SK-N-SH (cell line): Measurements from ENCODE around the gene MGA. TPM values are rescaled to one million over a fixed set of nuclear protein-coding genes. Genes with fewer than 3 reads are reported as not detected.

Source experiments
- CTCF ChIA-PET: fragments of 300-600, 350-600 bp; formaldehyde crosslinking; extraction: SDS; loops from one replicate; lab custom pipeline; 2021; lab: Yijun Ruan, JAX
- POLR2A ChIA-PET: fragments of 350-600 bp; sonication (Branson Sonifier 250); formaldehyde crosslinking; extraction: SDS; loops from one replicate; lab custom pipeline; 2020; ENCODE audit warnings: antibody characterized with exemption, inconsistent platforms; lab: Yijun Ruan, JAX
- DNase-seq: peaks from one replicate; pipeline ENCODE4 v3.0.0; 2012
- H2AFZ ChIP-seq: fragments of 200-600 bp; sonication (generic); 2 replicates; pipeline ENCODE4 v1.8.1; 2016; ENCODE audit warnings: antibody characterized with exemption, mild to moderate bottlenecking, low read depth
- H3F3A ChIP-seq: fragments of 200-600 bp; sonication (generic); replicated peaks from 2 replicates; pipeline ENCODE3; 2016; ENCODE audit warnings: antibody characterized with exemption, mild to moderate bottlenecking; ENCODE audit not compliant: insufficient read depth
- H3K27ac ChIP-seq, 2 experiments: fragments of 200-500 bp in 1 of 2; fragments of 200-600 bp in 1 of 2; sonication (Bioruptor generic) in 1 of 2; sonication (generic), shearing (Covaris generic) in 1 of 2; 2 replicates each; pipeline versions ENCODE4 v1.5.1 to v1.6.1; 2014 to 2016; ENCODE audit warnings: low read depth in 2 of 2, inconsistent platforms in 1 of 2, low read length in 1 of 2, mild to moderate bottlenecking in 1 of 2, mixed read lengths in 1 of 2
- H3K27me3 ChIP-seq: fragments of 200-600 bp; sonication (generic), shearing (Covaris generic); 2 replicates; pipeline ENCODE4 v1.6.1; 2016; ENCODE audit warnings: mixed run types; ENCODE audit not compliant: insufficient read depth
- H3K36me3 ChIP-seq, 2 experiments: fragments of 200-500 bp in 1 of 2; fragments of 200-600 bp in 1 of 2; sonication (Bioruptor generic) in 1 of 2; sonication (generic) in 1 of 2; replicated peaks in 1 of 2; 2 replicates each; pipeline versions ENCODE3 to v1.5.1; 2014 to 2016; ENCODE audit warnings: low read length in 1 of 2, mild to moderate bottlenecking in 1 of 2; ENCODE audit not compliant: insufficient read depth in 2 of 2, control insufficient read depth in 1 of 2
- H3K4me1 ChIP-seq, 2 experiments: fragments of 200-500 bp in 1 of 2; fragments of 200-600 bp in 1 of 2; sonication (Bioruptor generic) in 1 of 2; sonication (generic), shearing (Covaris generic) in 1 of 2; 2 replicates each; pipeline versions ENCODE4 v1.5.1 to v1.6.1; 2014 to 2016; ENCODE audit warnings: low read depth in 1 of 2, low read length in 1 of 2, mixed run types in 1 of 2; ENCODE audit not compliant: insufficient read depth in 2 of 2, control insufficient read depth in 1 of 2
- H3K4me2 ChIP-seq: fragments of 200-600 bp; sonication (generic), shearing (Covaris generic); 2 replicates; pipeline ENCODE4 v1.6.1; 2017; ENCODE audit warnings: mixed run types
- H3K4me3 ChIP-seq, 2 experiments: fragments of 200-500 bp in 1 of 2; fragments of 200-600 bp in 1 of 2; sonication (Bioruptor generic) in 1 of 2; sonication (generic), shearing (Covaris generic) in 1 of 2; 2 replicates each; pipeline versions ENCODE4 v1.5.1 to v1.8.1; 2014 to 2016; ENCODE audit warnings: low read depth in 2 of 2, inconsistent platforms in 1 of 2, low read length in 1 of 2, mild to moderate bottlenecking in 1 of 2, mixed read lengths in 1 of 2, moderate library complexity in 1 of 2
- H3K79me2 ChIP-seq: fragments of 200-600 bp; sonication (generic); 2 replicates; pipeline ENCODE4 v1.8.1; 2017; ENCODE audit warnings: mild to moderate bottlenecking; ENCODE audit not compliant: insufficient read depth
- H3K9ac ChIP-seq: fragments of 200-600 bp; sonication (generic); 2 replicates; pipeline ENCODE4 v1.6.1; 2017; ENCODE audit warnings: mixed run types
- H3K9me2 ChIP-seq: fragments of 200-600 bp; sonication (generic); 2 replicates; pipeline ENCODE4 v1.6.1; 2017; ENCODE audit warnings: mixed run types
- H3K9me3 ChIP-seq: fragments of 200-600 bp; sonication (generic); 2 replicates; pipeline ENCODE4 v1.6.1; 2017; ENCODE audit warnings: mixed run types, mild to moderate bottlenecking, moderate library complexity
- H4K20me1 ChIP-seq: fragments of 200-600 bp; sonication (generic); 2 replicates; pipeline ENCODE4 v1.6.1; 2017; ENCODE audit warnings: mild to moderate bottlenecking, mixed run types; ENCODE audit not compliant: insufficient read depth
- ELF1 ChIP-seq: IDR thresholded peaks from 2 replicates; pipeline ENCODE4 v1.4.0; 2012
- FOXM1 ChIP-seq: IDR thresholded peaks from 2 replicates; pipeline ENCODE4 v1.4.0; 2012; ENCODE audit warnings: low read depth, mild to moderate bottlenecking
- GABPA ChIP-seq: IDR thresholded peaks from 2 replicates; pipeline ENCODE4 v1.4.0; 2012; ENCODE audit warnings: low read depth, mild to moderate bottlenecking
- GATA2 ChIP-seq: sonication (generic); formaldehyde crosslinking; IDR thresholded peaks from 2 replicates; pipeline ENCODE4 v1.5.0; 2020; ENCODE audit warnings: mild to moderate bottlenecking, missing genetic modification reagents
- JUND ChIP-seq: IDR thresholded peaks from 2 replicates; pipeline ENCODE4 v1.4.0; 2012
- MAX ChIP-seq: IDR thresholded peaks from 2 replicates; pipeline ENCODE4 v1.4.0; 2012; ENCODE audit warnings: low read depth
- MEF2A ChIP-seq: IDR thresholded peaks from 2 replicates; pipeline ENCODE4 v1.4.0; 2012; ENCODE audit warnings: low read depth, borderline replicate concordance
- NRF1 ChIP-seq: IDR thresholded peaks from 2 replicates; pipeline ENCODE4 v1.6.1; 2012; ENCODE audit warnings: low read depth, mild to moderate bottlenecking, low read length
- REST ChIP-seq: IDR thresholded peaks from 2 replicates; pipeline ENCODE4 v1.6.1; 2012; ENCODE audit warnings: mild to moderate bottlenecking, low read depth, low read length, moderate library complexity
- RFX5 ChIP-seq: IDR thresholded peaks from 2 replicates; pipeline ENCODE4 v1.6.1; 2012; ENCODE audit warnings: mild to moderate bottlenecking, improper control_type of control experiment, low read length
- TAF1 ChIP-seq: IDR thresholded peaks from 2 replicates; pipeline ENCODE4 v1.6.1; 2012; ENCODE audit warnings: low read depth, mild to moderate bottlenecking, low read length, moderate library complexity, borderline replicate concordance
- TCF12 ChIP-seq: IDR thresholded peaks from 2 replicates; pipeline ENCODE4 v1.4.0; 2012
- ZBTB33 ChIP-seq: IDR thresholded peaks from 2 replicates; pipeline ENCODE4 v1.4.0; 2012; ENCODE audit warnings: low read depth, borderline replicate concordance
- WGBS: methylation state at CpG from one replicate; pipeline ENCODE4 v1.1.6; 2017; ENCODE audit warnings: low lambda C conversion rate; 5-methylcytosine and 5-hydroxymethylcytosine counted together
- polyA plus RNA-seq, 3 experiments: library from polyadenylated mRNA; depleted of rRNA; stranded (reverse); fragments of >200 nt; gene quantifications; 2 replicates each; pipeline ENCODE4 v1.2.3, GENCODE V29; 2012
- TF ChIP-seq, protein P1 (sequence below): fragments of 200-600 bp; sonication (generic); IDR thresholded peaks from 2 replicates; pipeline ENCODE4 v1.6.1; 2017; ENCODE audit warnings: antibody characterized with exemption, mild to moderate bottlenecking, moderate library complexity

MGA gene
- polyA plus RNA-seq, 1 of the 3 experiments (the other 2 are of a cell fraction), result 2.3 TPM

DNA sequence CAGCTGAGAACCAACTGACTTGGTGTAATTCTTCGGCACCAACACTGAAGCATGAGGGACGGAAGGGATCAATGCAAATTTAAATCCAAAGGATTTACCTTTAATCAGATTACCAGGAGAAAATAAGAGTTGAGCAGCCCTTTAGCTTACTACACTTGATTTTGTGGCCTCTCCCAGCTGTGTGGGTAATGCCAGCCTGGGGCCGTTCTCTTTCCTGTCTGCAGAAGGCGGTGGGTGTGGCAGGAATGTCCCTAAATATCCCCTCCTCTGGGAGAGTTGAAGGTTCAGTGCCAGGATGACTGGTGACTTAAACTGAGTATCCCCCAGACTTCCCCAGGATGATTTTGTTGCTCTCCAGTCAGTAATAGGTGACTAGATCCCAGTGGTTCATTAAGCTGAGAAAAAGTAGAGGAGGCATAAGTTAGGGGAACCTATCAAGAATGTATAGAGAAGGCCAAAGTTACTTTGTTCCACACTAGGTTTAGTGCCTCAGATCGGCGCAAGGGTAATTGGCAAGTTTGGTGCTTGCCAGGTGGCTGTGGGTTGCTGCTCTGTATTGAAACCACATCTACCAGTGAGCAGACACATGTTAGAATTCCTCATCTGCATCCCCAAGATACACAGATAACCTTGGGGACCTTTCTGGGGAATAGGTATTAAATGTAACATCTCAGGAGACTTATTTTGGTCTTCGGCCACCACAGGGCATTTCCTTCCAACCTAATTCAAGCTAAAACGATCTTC is 137.2 kb downstream of the MGA start:
- H4K20me1 ChIP-seq, result no peaks in the 10 kb centered on the region
- no peaks in the 10 kb centered on the region for H3K9me3 ChIP-seq
- 91% methylated on average over 8 of the region's 8 CpGs for WGBS
- H3K4me2 ChIP-seq, result peak overlapping the region; percentile 60; the same call in 1 of the 2 replicates
- H3K36me3 ChIP-seq, result peaks cover 0 to 15% of the 10 kb centered on the region in 2 experiments
- no peak for DNase-seq
- ChIA-PET POLR2A (interaction anchor here (1.1 kb wide), 1 partner anchor 340 kb away, joined by 3 read pairs; no protein-coding TSS in a partner anchor), CTCF (interaction anchor here (0.8 to 6.4 kb wide), 3 partner anchors 14 to 107 kb away, joined by 3 to 36 read pairs (median 3); no protein-coding TSS in a partner anchor)
- peaks cover 19 to 30% of the 10 kb centered on the region in 2 experiments; a peak in 3 of 4 replicates for H3K4me1 ChIP-seq
- no peak overlapping the region for H3K4me3 ChIP-seq
- no peaks in the 10 kb centered on the region for H3K9me2 ChIP-seq
- no peak for TF ChIP-seq RFX5
- TF ChIP-seq NRF1, result no peak
- TF ChIP-seq GATA2 (CRISPR knock-in tag), result no peak
- TF ChIP-seq MEF2A, result no peak
- TF ChIP-seq GABPA, result no peak
- TF ChIP-seq JUND, result no peak
- TF ChIP-seq TCF12, result no peak
- TF ChIP-seq MAX, result no peak
- TF ChIP-seq ZBTB33, result no peak
- TF ChIP-seq, protein P1, sequence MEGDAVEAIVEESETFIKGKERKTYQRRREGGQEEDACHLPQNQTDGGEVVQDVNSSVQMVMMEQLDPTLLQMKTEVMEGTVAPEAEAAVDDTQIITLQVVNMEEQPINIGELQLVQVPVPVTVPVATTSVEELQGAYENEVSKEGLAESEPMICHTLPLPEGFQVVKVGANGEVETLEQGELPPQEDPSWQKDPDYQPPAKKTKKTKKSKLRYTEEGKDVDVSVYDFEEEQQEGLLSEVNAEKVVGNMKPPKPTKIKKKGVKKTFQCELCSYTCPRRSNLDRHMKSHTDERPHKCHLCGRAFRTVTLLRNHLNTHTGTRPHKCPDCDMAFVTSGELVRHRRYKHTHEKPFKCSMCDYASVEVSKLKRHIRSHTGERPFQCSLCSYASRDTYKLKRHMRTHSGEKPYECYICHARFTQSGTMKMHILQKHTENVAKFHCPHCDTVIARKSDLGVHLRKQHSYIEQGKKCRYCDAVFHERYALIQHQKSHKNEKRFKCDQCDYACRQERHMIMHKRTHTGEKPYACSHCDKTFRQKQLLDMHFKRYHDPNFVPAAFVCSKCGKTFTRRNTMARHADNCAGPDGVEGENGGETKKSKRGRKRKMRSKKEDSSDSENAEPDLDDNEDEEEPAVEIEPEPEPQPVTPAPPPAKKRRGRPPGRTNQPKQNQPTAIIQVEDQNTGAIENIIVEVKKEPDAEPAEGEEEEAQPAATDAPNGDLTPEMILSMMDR, result no peak
- no peak for TF ChIP-seq ELF1
- TF ChIP-seq TAF1, result no peak
- TF ChIP-seq FOXM1, result no peak
- TF ChIP-seq REST, result no peak
- peaks cover 31% of the 10 kb centered on the region for H3K79me2 ChIP-seq
- H3K9ac ChIP-seq, result no peak overlapping the region
- no peaks in the 10 kb centered on the region for H3K27me3 ChIP-seq
- H3K27ac ChIP-seq, result peak overlapping the region; percentile 74 to 77; a peak in 3 of 4 replicates
- peaks cover 4% of the 10 kb centered on the region for H3F3A ChIP-seq
- no peak overlapping the region; the same call in 1 of the 2 replicates for H2AFZ ChIP-seq
